CD4-positive, alpha-beta T cell (primary cell): ENCODE data around the gene R3HDM1. TPM values are rescaled to one million over a fixed set of nuclear protein-coding genes. Genes with fewer than 3 reads are reported as not detected.

Experiments
- ATAC-seq: fragments of 200-7000 bp; cut with Tn5 transposase; one replicate; pipeline ENCODE4 v1.10.0; 2022; ENCODE audit warnings: mild to moderate bottlenecking; ENCODE audit not compliant: poor library complexity
- CTCF ChIA-PET: fragments of 350-600 bp; sonication (Branson Sonifier 250); formaldehyde crosslinking; loops from one replicate; lab custom pipeline; 2021; ENCODE audit warnings: antibody characterized with exemption, inconsistent platforms; lab: Charles Lee
- POLR2A ChIA-PET: fragments of 350-600 bp; sonication (Branson Sonifier 250); formaldehyde crosslinking; loops from one replicate; lab custom pipeline; 2021; ENCODE audit warnings: antibody characterized with exemption, inconsistent platforms; lab: Charles Lee
- DNase-seq, 14 experiments: peaks; one replicate each; pipeline ENCODE4 v3.0.0-alpha.2; 2013 to 2020; ENCODE audit warnings: mixed read lengths in 2 of 14
- H3K27ac ChIP-seq, 2 donors: one replicate each; pipeline versions ENCODE4 v1.5.1 to v1.7.0; 2013; ENCODE audit warnings: low read length in 2 of 2, low read depth in 1 of 2, mild to moderate bottlenecking in 1 of 2
- H3K27me3 ChIP-seq, 2 experiments: 1 replicate in 1 of 2; 2 replicates in 1 of 2; pipeline versions ENCODE4 v1.6.1 to v1.7.0; 2013; ENCODE audit warnings: low read length in 2 of 2, control low read depth in 1 of 2, mild to moderate bottlenecking in 1 of 2, moderate library complexity in 1 of 2; ENCODE audit not compliant: insufficient read depth in 2 of 2, control insufficient read depth in 1 of 2
- H3K36me3 ChIP-seq: one replicate; pipeline ENCODE4 v1.6.1; 2013; ENCODE audit warnings: low read length, control low read depth; ENCODE audit not compliant: insufficient read depth
- H3K4me1 ChIP-seq: one replicate; pipeline ENCODE4 v1.6.1; 2013; ENCODE audit warnings: low read length, control low read depth; ENCODE audit not compliant: insufficient read depth
- H3K4me3 ChIP-seq: one replicate; pipeline ENCODE4 v1.5.1; 2013; ENCODE audit warnings: mild to moderate bottlenecking, low read length, moderate library complexity
- H3K9me3 ChIP-seq, 2 experiments: 1 replicate in 1 of 2; 2 replicates in 1 of 2; pipeline versions ENCODE4 v1.6.1 to v1.7.0; 2013; ENCODE audit warnings: low read length in 2 of 2, mild to moderate bottlenecking in 2 of 2, control low read depth in 1 of 2, moderate library complexity in 1 of 2; ENCODE audit not compliant: control insufficient read depth in 1 of 2, insufficient read depth in 1 of 2
- H3K27ac Mint-ChIP-seq: one replicate; pipeline ENCODE4 v1.8.0; 2020; ENCODE audit warnings: mixed read lengths
- H3K27me3 Mint-ChIP-seq: one replicate; pipeline ENCODE4 v1.8.0; 2021; ENCODE audit warnings: mixed read lengths
- H3K36me3 Mint-ChIP-seq: one replicate; pipeline ENCODE4 v1.8.0; 2021; ENCODE audit warnings: low read depth, mixed read lengths
- H3K4me1 Mint-ChIP-seq: one replicate; pipeline ENCODE4 v1.8.0; 2021; ENCODE audit warnings: low read depth, mixed read lengths
- H3K4me3 Mint-ChIP-seq: one replicate; pipeline ENCODE4 v1.8.0; 2020; ENCODE audit warnings: mild to moderate bottlenecking, mixed read lengths
- H3K9me3 Mint-ChIP-seq: one replicate; pipeline ENCODE4 v1.8.0; 2020; ENCODE audit warnings: mixed read lengths
- CTCF ChIP-seq: fragments of 200-600 bp; IDR thresholded peaks from one replicate; pipeline ENCODE4 v1.8.0; 2022; ENCODE audit warnings: antibody characterized with exemption, mild to moderate bottlenecking
- intact Hi-C, 2 experiments: fragments of 100-400 bp; cut with DNase I in 1 of 2; cut with micrococcal nuclease in 1 of 2; formaldehyde crosslinking; loops; one replicate each; pipeline versions ENCODE4 v1.15.1 to v1.9.0; 2023 to 2025; cut with DNase I, micrococcal nuclease
- microRNA-seq: library from miRNA; unstranded; fragments of <30 nt; microRNA quantifications from one replicate; pipeline ENCODE4 v1.2.0, GENCODE V29; 2021; ENCODE audit warnings: borderline microRNAs expressed, borderline replicate concordance
- total RNA-seq, 174 experiments: library from RNA in 2 of 174; stranded (reverse) in 2 of 174; gene quantifications; one replicate each; pipeline ENCODE4 v1.2.3 and lab custom pipeline; 2021 to 2026

The R3HDM1 gene
- total RNA-seq, 2 experiments from 2014 or later, result 39.7 to 41.4 TPM

- ATAC-seq (no peak), DNase-seq (no peak)
- Histone ChIP-seq H3K27ac (no peak overlapping the region), H3K9me3 (no peaks in the 10 kb centered on the region), H3K27me3 (no peaks in the 10 kb centered on the region), H3K4me3 (no peak overlapping the region), H3K36me3 (peaks cover 87% of the 10 kb centered on the region), H3K4me1 (no peaks in the 10 kb centered on the region)
- Mint-ChIP-seq H3K4me3 (no peak overlapping the region), H3K27me3 (no peaks in the 10 kb centered on the region), H3K27ac (no peak overlapping the region), H3K36me3 (peaks cover 94% of the 10 kb centered on the region), H3K9me3 (no peaks in the 10 kb centered on the region), H3K4me1 (no peaks in the 10 kb centered on the region)
- ChIA-PET CTCF (interaction anchor here (1.1 kb wide), 1 partner anchor 46 kb away, joined by 3 read pairs; no protein-coding TSS in a partner anchor), POLR2A (no interaction called here)
- no peak for TF ChIP-seq CTCF
- intact Hi-C loops, result no loop called here
These were observed 242.0 kb downstream of the R3HDM1 start for GRCh38 chr2:135773319-135773718.

DNA sequence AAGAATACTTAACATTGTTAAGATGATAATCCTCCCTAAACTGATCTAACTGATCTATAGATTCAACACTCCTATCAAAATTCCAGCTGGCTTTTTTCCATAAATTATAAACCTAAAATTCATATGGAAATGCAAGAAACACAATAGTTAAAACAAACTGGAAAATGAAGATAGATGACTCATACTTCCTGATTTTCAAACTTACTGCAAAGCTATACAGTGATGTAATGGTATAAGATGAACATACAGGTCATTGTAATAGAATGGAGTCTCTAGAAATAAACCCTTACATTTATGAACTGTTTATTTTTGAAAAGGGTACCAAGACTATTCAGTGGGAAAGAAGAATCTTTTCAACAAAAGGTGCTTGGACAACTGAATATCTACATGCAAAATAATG is 242.6 kb downstream of the R3HDM1 start:
- H3K27me3 Mint-ChIP-seq, result no peaks in the 10 kb centered on the region
- no peak overlapping the region for H3K27ac Mint-ChIP-seq
- Histone ChIP-seq H3K27ac (no peak overlapping the region), H3K4me3 (no peak overlapping the region), H3K4me1 (no peaks in the 10 kb centered on the region), H3K9me3 (no peaks in the 10 kb centered on the region), H3K27me3 (no peaks in the 10 kb centered on the region), H3K36me3 (peaks cover 89% of the 10 kb centered on the region)
- no peak for TF ChIP-seq CTCF
- ChIA-PET CTCF (interaction anchor here (1.1 kb wide), 1 partner anchor 47 kb away, joined by 3 read pairs; no protein-coding TSS in a partner anchor), POLR2A (interaction anchor here (0.6 kb wide), 1 partner anchor 823 kb away, joined by 3 read pairs; no protein-coding TSS in a partner anchor)
- no peaks in the 10 kb centered on the region for H3K9me3 Mint-ChIP-seq
- H3K36me3 Mint-ChIP-seq, result peaks cover 98% of the 10 kb centered on the region
- no peak for ATAC-seq
- intact Hi-C loops, result no loop called here
- no peaks in the 10 kb centered on the region for H3K4me1 Mint-ChIP-seq
- DNase-seq, result no peak
- no peak overlapping the region for H3K4me3 Mint-ChIP-seq

Small RNA genes within 50 kb of the gene (microRNA-seq; reads per million reads assigned to microRNA genes)
- gene MIR128-1, result 33.4 reads per million, percentile 56 among the genes with 10 or more reads in this experiment

Other genes with a start within 250 kb of the R3HDM1 start
- gene ZRANB3, start 266 bp upstream of the R3HDM1 start, total RNA-seq, result 1 to 10 TPM; 3.9 to 4.2 TPM
- gene UBXN4, start 210.4 kb downstream of the R3HDM1 start, total RNA-seq, result 100 to 1,000 TPM; 143 to 150 TPM